Hippocampal formation (tissue), 2 donors: ENCODE results near the gene WNT9B.

ENCODE experiments used
- DNase-seq, 2 donors: peaks; one replicate each; lab custom pipeline; 2025; lab: John Stamatoyannopoulos, UW

WNT9B gene, protein sequence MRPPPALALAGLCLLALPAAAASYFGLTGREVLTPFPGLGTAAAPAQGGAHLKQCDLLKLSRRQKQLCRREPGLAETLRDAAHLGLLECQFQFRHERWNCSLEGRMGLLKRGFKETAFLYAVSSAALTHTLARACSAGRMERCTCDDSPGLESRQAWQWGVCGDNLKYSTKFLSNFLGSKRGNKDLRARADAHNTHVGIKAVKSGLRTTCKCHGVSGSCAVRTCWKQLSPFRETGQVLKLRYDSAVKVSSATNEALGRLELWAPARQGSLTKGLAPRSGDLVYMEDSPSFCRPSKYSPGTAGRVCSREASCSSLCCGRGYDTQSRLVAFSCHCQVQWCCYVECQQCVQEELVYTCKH

GRCh38 chr17:46851029-46851741 lies at the start of gene WNT9B:
TSS of gene WNT9B (plus strand) at chr17:46851583. CDS start at chr17:46851639, 56 bp downstream.
- no peak for DNase-seq

GRCh38 chr17:46802800-46803199 lies 48.6 kb upstream of the WNT9B start:
- no peak for DNase-seq

DNA sequence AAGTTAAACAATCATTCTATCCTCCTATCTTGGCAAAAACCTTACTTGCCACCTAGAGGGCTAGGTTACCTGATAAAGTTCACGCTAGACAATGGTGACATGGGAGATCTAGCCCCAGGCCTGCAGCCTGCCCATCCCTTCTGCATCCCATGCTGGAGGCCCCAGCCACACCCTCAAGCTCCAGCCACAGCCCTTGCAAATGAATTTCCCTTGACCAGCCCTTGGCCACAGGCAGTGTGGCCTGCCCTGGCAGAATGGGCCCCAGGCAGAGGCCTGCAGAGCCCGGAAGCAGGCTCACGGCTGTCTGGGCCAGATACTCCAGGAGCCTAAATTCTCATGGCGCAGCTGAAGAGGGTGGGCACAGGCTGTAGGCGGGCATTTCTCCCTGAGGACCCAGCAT lies 47.8 kb upstream of the WNT9B start:
- no peak for DNase-seq

- no peak for DNase-seq
Observed at GRCh38 chr17:46805771-46806170, 45.6 kb upstream of the WNT9B start.

DNA sequence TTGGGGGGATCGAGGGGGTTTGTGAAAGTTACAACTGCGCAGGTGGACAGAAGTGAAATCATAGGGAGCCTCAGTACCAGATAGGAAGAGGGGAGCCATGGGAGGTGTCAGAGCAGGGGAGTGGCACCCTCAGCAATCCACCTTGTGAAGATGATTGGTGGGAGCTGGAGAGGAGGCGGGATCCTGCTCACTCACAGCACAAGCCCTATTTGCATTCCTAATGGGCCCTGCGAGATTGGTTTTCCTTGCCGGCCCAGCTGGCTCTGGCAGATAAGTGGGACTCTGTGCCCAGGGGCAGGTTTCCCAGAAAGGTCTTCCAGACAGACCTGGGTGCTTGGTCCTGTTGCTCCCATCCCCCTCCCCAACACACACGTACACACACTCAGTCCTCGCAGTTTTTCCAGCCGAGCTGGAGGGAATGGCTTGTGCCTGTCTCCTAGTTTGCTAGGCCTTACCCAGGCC lies 42.2 kb upstream of the WNT9B start:
- DNase-seq, result no peak

GRCh38 chr17:46810837-46811236 lies 40.5 kb upstream of the WNT9B start:
- no peak for DNase-seq

DNA sequence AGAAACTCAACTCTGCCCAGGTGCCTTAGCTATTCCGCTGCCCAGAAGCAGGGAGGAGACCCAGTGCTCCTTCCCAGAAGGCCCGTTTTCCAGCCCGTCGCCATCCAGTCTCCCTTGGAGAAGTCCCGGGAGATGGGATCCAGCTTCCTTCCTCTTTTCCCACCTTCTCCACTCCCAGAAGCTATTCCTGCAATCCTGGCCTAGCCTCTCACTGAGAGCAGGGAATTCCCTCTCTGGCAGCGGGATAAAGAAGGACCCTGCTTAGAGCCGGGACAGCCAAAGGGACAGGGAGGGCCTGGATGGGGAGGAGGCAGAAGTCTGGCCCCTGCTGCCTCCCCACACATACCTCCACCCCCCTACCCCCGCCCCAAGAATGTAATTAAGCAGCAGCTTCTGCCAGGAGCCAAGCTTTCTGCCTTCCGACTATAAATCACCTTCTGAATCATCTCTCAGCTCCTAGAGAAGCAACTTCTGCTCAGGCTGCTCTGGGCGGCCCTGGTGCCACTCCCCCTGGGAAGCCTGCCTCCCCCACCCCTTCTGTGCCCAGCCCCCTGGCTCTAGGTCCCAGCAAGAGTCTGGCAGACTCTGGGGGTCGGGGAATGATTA lies 39.3 kb upstream of the WNT9B start:
- DNase-seq, result no peak

- DNase-seq, result no peak
Observed at GRCh38 chr17:46812624-46813318, 38.6 kb upstream of the WNT9B start.

DNA sequence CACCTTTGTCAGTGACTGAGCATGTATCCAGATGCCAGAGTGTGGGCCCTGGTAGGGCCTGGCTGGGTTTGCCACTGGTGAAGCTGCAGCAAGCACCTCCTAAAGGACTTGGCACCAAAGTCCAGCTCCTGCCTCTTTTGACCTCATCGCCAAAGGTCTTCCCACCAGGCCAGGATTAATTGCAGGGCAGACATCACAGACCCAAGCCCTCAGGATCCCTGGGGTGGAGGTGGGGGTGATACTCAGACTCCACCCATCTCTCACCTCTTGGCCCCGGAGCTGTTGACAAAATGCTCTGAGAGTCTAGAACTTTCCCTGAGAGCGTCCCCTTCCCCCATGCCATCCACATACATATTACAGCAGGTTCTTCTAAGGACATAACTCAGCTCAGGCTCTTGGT lies 37.5 kb upstream of the WNT9B start:
- DNase-seq, result no peak

GRCh38 chr17:46814446-46814845 lies 36.9 kb upstream of the WNT9B start:
- DNase-seq, result no peak

DNA sequence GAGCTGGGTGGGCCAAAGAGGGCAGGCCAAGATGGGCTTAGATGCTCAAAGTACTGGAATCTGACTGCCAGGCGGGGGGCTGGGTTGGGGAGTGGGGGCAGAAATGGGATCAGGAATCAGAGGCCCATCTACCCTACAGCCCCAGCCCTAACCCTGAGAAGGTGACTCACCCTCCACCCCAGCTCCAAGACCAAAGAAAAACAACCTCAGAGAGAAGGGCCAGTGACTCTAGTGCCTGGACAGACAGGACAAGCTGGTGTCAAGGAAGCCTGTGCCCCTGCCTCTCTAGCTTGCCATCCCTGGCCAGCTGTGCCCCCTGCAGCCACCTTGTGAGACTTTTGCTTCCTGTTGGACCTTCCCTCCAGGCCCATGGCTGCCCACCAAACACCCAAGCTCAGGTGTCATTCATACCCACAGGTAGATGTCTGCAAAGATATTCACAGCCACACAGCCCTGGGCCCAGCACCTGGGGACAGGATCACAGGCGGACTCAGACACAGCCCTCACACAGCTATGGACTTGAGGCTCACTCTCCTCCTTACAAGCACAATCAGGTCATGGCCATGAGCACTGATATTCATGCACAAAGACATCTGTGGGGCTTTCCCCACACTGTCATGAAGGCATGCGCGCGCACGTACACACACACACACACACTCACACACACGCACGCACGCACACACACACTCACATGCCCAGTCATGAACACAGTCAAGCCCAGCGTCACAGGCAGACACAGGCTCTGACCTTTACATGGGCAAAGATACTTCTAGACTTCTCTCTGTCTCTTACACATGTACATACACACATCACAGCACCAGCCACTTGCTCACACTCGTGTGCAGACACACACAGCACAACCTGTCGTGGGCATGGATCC lies 35.7 kb upstream of the WNT9B start:
- DNase-seq, result no peak

- no peak for DNase-seq
Observed at GRCh38 chr17:46817151-46817900, 34.1 kb upstream of the WNT9B start.

DNA sequence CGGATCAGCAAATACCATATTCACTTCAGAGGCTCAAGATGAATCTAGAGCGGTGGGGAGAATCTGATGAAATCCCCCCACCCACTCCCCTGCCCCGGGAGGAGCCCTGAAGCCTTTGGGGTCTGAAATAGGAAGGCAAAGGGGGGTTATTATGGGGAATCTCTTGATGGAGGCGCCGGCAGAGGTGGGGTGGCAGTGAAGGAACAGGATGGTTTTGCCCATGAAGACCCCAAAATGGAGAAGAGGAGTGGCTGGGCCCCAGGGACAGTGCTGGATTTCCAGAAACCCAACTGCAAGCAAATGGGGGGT lies 33.5 kb upstream of the WNT9B start:
- no peak for DNase-seq

DNA sequence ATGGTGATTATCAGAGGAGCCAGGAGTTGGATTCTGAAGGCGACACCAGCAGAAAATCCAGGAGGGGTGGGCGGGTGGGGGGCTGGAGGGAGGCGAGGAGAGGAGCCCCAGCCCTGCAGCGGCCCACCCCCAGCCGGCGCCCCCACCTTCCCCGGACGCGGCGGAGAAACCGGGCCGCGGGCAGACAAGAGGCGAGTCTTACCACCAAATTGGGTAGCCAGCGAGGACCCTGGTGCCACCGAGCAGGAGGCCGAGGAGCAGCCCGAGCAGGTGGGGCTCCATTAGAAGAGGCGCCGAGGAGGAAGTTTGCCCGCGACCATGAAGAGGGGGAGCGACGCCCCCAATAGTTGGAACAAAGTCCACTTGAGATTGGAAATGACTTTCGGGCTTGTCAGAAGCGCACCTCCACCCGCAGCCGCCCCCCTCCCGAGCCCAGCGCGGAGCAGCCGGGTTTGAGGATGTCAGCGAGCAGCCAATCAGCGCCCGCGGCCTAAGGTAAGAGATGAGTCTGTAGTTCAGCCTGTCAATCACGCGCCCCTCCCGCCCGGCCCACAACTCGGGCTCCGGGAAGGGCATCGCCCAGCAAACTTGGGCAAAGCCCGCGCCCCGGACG lies 33.0 kb upstream of the WNT9B start, which contains the start of gene WNT3:
TSS of gene WNT3 (minus strand) at position 377 of the 613 bp plus-strand sequence. CDS start at position 282, 95 bp downstream.
- DNase-seq, result no peak

DNA sequence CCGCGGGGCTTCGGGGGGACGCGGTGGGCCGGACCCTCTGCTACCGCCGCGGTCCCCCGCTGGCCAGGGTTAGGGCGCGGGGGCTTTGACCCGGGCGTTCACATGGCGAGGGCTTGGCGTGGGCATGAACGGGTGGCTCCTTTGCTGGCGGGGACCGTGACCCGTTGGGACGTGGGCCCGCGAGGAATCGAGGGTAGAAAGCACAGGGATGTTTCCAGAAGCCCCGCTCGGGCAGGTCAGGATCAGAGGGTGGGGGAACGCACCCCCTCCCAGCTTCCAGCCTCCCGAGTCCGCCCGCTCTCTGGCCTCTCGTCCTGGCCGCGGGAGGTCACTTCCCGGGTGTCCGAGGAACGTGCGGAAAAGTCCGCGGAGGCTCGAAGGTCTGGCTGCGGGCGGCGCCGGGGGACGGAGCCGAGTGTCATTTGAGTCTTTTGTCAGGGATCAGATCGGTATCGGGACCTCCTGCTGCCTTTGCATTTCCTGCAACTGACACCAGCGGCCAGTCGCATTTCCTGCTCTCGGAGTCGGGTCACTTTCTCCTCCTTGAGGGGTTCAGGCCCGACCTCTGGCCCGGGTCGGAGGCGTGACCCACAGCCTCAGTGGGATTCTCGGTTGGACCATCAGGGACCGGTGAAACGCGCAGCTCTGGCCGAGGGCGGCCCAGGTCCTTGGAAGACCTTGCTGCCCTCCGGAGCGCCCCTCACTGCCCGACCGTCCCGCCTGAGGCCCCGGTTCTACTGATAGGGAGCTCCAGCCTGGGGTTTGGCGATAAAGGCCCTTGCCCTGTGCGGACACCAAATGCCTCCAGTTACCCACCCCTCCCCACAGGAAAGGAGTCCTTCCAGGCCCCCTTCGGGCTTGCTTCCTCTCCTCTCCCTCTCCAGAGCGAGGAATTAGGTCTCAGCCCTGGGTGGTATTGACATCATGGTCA lies 32.2 kb upstream of the WNT9B start:
- no peak for DNase-seq

GRCh38 chr17:46819906-46820351 lies 31.5 kb upstream of the WNT9B start:
- DNase-seq, result no peak

DNA sequence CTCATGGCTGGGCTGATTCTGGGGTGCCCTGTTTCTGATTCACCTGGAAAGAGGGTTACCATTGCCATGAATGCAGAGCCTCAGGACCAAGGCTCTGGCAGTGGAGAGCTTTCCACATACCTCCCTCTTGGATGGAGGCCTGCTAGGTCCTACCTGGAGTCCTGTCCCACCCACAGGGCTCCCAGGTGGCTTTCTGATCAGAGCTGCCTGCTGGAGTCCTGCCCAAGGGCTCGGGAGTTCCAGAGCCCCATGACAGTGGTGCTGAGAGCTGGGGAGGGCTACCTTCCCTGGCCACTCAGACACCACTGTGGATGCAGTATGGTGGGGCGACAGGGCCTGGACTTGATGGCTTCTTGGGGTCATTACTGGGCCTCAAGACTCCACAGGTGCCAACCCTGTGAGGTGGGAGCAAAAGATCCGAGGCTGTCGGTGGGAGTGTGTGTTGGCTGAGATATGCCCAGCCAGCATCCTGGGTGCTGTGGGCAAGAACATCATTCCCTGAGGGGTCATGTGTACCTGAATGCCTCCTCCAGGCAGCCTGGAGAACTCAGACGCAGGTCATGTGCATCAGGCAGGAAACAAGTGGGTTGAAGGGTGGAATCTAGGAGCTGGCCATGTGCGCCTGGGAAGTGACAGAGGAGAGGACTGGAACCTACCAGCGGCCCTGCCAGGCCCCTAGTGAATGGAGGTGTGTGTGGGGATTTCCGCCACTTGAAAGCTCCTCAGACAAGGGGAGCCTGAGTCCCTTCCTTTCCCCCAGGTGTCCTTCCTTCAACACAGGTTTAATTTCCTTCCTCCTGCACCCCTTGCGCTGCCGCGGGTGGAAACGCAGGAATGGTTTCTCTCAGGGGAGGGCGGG lies 30.6 kb upstream of the WNT9B start:
- DNase-seq, result no peak
